ENCODE measurements around the gene MYO1E. TPM values are rescaled to one million over a fixed set of nuclear protein-coding genes. Genes with fewer than 3 reads are reported as not detected.

Gene MYO1E
- total RNA-seq, 2 experiments from 2014 or later, result 20.3 to 22.7 TPM

DNA sequence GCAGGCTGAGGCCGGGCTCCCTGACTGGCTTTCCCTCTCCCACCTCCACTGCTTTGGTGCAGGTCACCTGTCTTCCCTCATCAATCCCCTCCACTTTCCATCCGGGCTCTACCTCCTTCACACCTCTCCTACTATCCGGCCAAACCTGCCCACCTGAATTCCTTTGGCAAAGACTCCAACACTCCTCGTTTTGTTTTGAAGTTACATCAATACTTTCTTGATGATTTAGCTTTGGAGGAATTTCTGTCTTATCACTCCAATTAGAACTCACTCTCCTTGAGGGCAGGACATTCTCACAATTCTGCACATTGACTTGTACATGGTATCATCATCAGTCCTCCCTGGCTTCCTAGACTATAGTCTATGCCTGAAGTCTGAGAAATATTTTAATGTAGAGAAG, 145.7 kb downstream of the MYO1E start:
- Mint-ChIP-seq H3K9me3 (no peaks in the 10 kb centered on the region), H3K36me3 (ENCODE audit: low read depth) (no peaks in the 10 kb centered on the region), H3K4me1 (ENCODE audit: low read depth) (no peaks in the 10 kb centered on the region), H3K4me3 (no peak overlapping the region), H3K27ac (no peak overlapping the region), H3K27me3 (peaks cover 7% of the 10 kb centered on the region)
- TF ChIP-seq, protein P1, sequence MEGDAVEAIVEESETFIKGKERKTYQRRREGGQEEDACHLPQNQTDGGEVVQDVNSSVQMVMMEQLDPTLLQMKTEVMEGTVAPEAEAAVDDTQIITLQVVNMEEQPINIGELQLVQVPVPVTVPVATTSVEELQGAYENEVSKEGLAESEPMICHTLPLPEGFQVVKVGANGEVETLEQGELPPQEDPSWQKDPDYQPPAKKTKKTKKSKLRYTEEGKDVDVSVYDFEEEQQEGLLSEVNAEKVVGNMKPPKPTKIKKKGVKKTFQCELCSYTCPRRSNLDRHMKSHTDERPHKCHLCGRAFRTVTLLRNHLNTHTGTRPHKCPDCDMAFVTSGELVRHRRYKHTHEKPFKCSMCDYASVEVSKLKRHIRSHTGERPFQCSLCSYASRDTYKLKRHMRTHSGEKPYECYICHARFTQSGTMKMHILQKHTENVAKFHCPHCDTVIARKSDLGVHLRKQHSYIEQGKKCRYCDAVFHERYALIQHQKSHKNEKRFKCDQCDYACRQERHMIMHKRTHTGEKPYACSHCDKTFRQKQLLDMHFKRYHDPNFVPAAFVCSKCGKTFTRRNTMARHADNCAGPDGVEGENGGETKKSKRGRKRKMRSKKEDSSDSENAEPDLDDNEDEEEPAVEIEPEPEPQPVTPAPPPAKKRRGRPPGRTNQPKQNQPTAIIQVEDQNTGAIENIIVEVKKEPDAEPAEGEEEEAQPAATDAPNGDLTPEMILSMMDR (IDR thresholded peaks at IDR 0.05), result no peak
- ATAC-seq, result no peak
- ChIA-PET CTCF (interaction anchor here (0.8 to 1.3 kb wide), 2 partner anchors 9 to 22 kb away, joined by 3 read pairs; no protein-coding TSS in a partner anchor), POLR2A (no interaction called here)
- intact Hi-C loops (cut with micrococcal nuclease), result no loop called here
- DNase-seq, result no peak

- no peaks in the 10 kb centered on the region for H3K36me3 Mint-ChIP-seq (ENCODE audit: low read depth)
- DNase-seq, result no peak
- H3K27me3 Mint-ChIP-seq, result peaks cover 7% of the 10 kb centered on the region
- intact Hi-C loops (cut with micrococcal nuclease), result no loop called here
- no peak overlapping the region for H3K27ac Mint-ChIP-seq
- TF ChIP-seq, protein P1 (IDR thresholded peaks at IDR 0.05), result no peak
- ATAC-seq, result no peak
- POLR2A ChIA-PET, result interaction anchor here (1.2 kb wide), 1 partner anchor 9 kb away, joined by 4 read pairs; no protein-coding TSS in a partner anchor
- no peak overlapping the region for H3K4me3 Mint-ChIP-seq
- CTCF ChIA-PET, result interaction anchor here (0.7 to 1.6 kb wide), 3 partner anchors 22 to 305 kb away, joined by 3 to 5 read pairs (median 4); no protein-coding TSS in a partner anchor
- no peaks in the 10 kb centered on the region for H3K9me3 Mint-ChIP-seq
- H3K4me1 Mint-ChIP-seq (ENCODE audit: low read depth), result no peaks in the 10 kb centered on the region
These were observed 148.2 kb downstream of the MYO1E start for GRCh38 chr15:59224474-59224873.

DNA sequence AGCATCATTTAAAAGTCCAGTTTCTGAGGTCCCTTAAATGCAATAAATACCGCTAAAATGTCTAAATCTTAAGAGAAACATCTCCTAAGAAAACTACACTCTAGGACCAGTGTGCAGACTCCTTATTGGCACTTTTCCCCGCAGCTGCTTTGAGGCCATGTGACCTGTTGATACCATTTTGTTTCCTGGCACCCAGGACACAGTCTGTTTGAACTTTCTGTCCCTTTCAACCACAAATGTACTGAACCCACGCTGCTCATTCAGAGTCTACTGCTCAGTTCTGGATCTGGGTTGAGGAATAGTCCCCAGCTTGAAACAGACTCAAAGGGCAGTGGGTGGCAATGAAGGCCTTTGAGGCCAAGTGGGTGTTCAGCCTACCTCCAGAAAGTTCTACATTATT, 148.9 kb downstream of the MYO1E start:
- CTCF ChIA-PET, result interaction anchor here (1.6 kb wide), 1 partner anchor 23 kb away, joined by 5 read pairs; no protein-coding TSS in a partner anchor
- no peak for ATAC-seq
- Mint-ChIP-seq H3K4me3 (no peak overlapping the region), H3K9me3 (no peaks in the 10 kb centered on the region), H3K4me1 (ENCODE audit: low read depth) (no peaks in the 10 kb centered on the region), H3K27ac (no peak overlapping the region), H3K36me3 (ENCODE audit: low read depth) (no peaks in the 10 kb centered on the region), H3K27me3 (peaks cover 7% of the 10 kb centered on the region)
- TF ChIP-seq, protein P1 (IDR thresholded peaks at IDR 0.05), result no peak
- POLR2A ChIA-PET, result interaction anchor here (1.2 kb wide), 1 partner anchor 9 kb away, joined by 4 read pairs; no protein-coding TSS in a partner anchor
- intact Hi-C loops (cut with micrococcal nuclease), result no loop called here
- no peak for DNase-seq

- TF ChIP-seq, protein P1 (IDR thresholded peaks at IDR 0.05), result no peak
- DNase-seq (no peak), ATAC-seq (no peak)
- Mint-ChIP-seq H3K4me3 (no peak overlapping the region), H3K4me1 (ENCODE audit: low read depth) (no peaks in the 10 kb centered on the region), H3K9me3 (no peaks in the 10 kb centered on the region), H3K27me3 (peaks cover 7% of the 10 kb centered on the region), H3K36me3 (ENCODE audit: low read depth) (no peaks in the 10 kb centered on the region), H3K27ac (no peak overlapping the region)
- CTCF ChIA-PET, result interaction anchor here (1.1 to 1.2 kb wide), 2 partner anchors 24 to 49 kb away, joined by 3 to 4 read pairs; no protein-coding TSS in a partner anchor
- intact Hi-C loops (cut with micrococcal nuclease), result no loop called here
- POLR2A ChIA-PET, result no interaction called here
These were observed 149.6 kb downstream of the MYO1E start for GRCh38 chr15:59222906-59223550.

All from activated CD8-positive, alpha-beta T cell treated with anti-CD3 and anti-CD28 coated beads for 36 hours (primary cell).